AG04449 (cell line): Measurements from ENCODE around the gene DACT2.

ENCODE experiments used
- CTCF ChIA-PET: fragments of 350-600 bp; formaldehyde crosslinking; extraction: SDS; loops from one replicate; lab custom pipeline; 2021; ENCODE audit warnings: antibody characterized with exemption; lab: Yijun Ruan, JAX
- POLR2A ChIA-PET: fragments of 400-600, 350-600 bp; formaldehyde crosslinking; extraction: SDS; loops from one replicate; lab custom pipeline; 2020; ENCODE audit warnings: antibody characterized with exemption, inconsistent platforms; lab: Yijun Ruan, JAX
- DNase-seq: peaks from one replicate; pipeline ENCODE4 v3.0.0-alpha.2; 2010; ENCODE audit warnings: low read depth, low spot score
- H3K4me3 ChIP-seq: 2 replicates; pipeline ENCODE4 v1.5.1; 2011; ENCODE audit warnings: low read depth, mild to moderate bottlenecking, control low read depth, low read length
- TF ChIP-seq, protein P1 (sequence below): IDR thresholded peaks from one replicate; pipeline ENCODE4 v1.5.1; 2011; ENCODE audit warnings: mild to moderate bottlenecking, moderate library complexity, low read length, control low read depth, inconsistent platforms; ENCODE audit not compliant: insufficient read depth; ENCODE audit errors: missing control alignments

DACT2 gene

DNA sequence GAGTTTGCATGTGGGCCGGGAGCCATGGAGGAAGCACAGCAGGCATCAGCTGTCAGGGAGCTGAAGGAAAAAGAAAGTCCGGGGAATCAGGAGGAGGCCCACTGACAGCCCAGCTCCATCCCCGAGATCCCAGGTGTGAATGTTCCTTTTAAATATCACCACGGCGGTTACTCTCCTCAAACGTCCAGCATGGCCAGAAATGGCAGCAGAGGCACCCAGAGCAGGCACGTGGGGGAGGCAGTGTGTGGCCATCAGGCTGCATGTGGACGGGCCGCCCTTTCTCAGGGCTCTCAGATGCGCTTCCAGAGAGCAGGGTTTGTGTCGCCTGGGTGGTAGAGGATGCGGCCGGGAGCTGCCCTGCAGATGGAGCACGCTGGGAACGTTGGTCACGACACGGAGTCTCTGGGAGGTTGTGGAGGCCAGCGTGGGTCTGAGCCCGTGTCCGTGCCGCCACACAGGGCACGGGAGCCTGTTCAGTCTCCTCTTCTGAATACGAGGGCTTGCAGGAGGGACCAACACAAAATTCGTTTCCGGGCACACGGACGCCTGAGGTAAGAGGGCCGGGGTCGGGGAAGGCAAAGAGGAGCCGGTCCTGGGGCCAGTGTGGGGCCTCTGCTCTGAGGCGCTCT is 45.3 kb upstream of the DACT2 start:
- TF ChIP-seq, protein P1, sequence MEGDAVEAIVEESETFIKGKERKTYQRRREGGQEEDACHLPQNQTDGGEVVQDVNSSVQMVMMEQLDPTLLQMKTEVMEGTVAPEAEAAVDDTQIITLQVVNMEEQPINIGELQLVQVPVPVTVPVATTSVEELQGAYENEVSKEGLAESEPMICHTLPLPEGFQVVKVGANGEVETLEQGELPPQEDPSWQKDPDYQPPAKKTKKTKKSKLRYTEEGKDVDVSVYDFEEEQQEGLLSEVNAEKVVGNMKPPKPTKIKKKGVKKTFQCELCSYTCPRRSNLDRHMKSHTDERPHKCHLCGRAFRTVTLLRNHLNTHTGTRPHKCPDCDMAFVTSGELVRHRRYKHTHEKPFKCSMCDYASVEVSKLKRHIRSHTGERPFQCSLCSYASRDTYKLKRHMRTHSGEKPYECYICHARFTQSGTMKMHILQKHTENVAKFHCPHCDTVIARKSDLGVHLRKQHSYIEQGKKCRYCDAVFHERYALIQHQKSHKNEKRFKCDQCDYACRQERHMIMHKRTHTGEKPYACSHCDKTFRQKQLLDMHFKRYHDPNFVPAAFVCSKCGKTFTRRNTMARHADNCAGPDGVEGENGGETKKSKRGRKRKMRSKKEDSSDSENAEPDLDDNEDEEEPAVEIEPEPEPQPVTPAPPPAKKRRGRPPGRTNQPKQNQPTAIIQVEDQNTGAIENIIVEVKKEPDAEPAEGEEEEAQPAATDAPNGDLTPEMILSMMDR, result no peak
- ChIA-PET POLR2A (no interaction called here), CTCF (no interaction called here)
- no peak overlapping the region for H3K4me3 ChIP-seq
- no peak for DNase-seq

- TF ChIP-seq, protein P1, result no peak
- no peak overlapping the region for H3K4me3 ChIP-seq
- no peak for DNase-seq
- ChIA-PET POLR2A (no interaction called here), CTCF (no interaction called here)
Observed at GRCh38 chr6:168363811-168364792, 44.5 kb upstream of the DACT2 start.

DNA sequence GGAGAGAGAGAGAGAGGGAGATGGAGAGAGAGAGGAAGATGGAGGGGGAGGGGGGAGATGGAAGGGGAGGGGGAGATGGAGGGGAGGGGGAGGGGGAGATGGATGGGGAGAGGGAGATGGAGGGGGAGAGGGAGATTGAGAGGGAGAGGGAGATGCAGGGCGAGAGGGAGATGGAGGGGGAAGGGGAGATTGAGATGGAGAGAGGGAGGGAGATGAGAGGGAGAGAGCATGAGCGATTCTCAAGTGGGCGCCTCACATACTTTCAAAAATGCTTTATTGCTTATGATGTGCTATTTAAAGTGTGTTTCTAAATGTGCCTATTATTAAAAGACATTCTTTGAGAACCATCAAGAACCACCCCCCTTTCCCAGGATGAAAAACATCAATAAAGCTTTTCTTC is 43.7 kb upstream of the DACT2 start:
- ChIA-PET POLR2A (no interaction called here), CTCF (no interaction called here)
- DNase-seq, result no peak
- TF ChIP-seq, protein P1, result no peak
- H3K4me3 ChIP-seq, result no peak overlapping the region

DNA sequence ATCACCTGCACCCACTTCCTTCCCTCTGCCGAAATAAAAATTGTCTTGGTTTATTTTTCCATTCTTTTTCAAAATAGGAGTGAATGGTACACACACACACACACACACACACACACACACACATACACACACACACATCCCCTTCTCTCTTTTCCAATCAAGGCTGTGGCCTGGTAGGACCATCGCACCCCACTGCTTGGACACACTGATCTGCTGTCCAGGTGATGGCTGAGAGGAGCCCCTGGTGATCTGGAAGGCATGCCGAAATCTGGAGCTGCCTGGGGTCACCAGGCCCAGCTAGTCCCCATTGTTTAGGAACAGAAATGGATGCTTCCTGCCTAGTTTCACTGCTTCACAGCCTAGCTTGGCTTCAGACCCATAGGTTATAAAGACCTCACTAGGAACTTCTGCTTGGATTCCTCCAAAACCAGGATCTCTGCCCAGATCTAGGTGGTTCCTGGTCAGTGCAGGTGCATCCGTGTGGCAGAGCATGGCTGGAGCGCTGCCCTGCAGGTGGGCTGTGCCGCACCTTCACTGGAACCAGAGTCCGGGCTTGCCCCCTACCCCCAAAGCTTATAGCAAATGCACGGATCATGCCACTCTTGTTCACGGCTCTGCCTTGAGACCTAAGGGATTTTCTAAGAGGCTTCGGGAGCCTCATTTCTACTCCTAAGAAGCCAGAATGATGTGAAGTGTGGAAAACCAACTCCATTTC is 42.9 kb upstream of the DACT2 start:
- ChIA-PET POLR2A (no interaction called here), CTCF (no interaction called here)
- DNase-seq, result no peak
- H3K4me3 ChIP-seq, result no peak overlapping the region
- TF ChIP-seq, protein P1, result no peak

DNA sequence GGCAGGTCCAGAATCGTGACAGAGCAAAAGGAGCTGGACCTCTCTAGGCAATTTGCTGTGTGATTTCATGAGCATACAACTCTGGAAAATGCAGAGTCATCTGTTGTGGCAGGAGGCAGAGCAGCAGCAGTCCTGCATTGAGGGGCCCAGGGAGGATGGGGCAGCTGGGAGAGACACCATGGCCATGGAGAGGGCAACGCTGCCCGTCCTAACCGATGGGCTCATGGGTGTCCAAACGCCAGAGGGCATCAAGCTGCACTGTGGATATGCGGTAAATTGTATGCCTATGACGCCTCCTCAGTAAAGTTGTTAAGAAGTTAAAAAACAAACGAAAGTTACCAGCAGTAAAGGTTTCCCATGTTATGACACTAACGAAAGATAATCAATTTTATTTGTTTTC is 42.2 kb upstream of the DACT2 start:
- no peak overlapping the region for H3K4me3 ChIP-seq
- POLR2A ChIA-PET, result no interaction called here
- no peak for DNase-seq
- TF ChIP-seq, protein P1, result no peak
- CTCF ChIA-PET, result no interaction called here

DNA sequence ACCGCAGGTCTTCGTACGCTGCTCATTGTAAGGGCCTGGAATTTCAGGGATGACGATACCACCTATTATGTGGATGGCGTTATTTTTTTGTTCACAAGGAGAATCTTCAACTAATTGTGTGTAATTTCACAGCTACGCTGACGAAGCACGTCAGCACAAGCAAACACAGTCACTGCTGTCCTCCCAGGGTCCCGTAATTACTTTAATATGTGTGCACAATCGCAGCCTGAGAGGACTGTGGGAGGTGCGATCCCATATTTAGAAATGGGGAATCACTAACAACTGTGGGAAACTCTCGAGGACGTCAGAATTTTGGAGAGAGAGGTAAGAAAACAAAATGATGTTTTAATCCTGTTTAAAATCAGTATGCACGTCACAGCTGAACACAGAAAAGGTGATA is 40.2 kb upstream of the DACT2 start:
- TF ChIP-seq, protein P1, result no peak
- POLR2A ChIA-PET, result no interaction called here
- no peak overlapping the region for H3K4me3 ChIP-seq
- CTCF ChIA-PET, result no interaction called here
- no peak for DNase-seq
